HAP-1 (cell line): ENCODE results near the gene AFAP1L1.

Experiments used
- DNase-seq, 2 experiments: peaks; one replicate each; pipeline ENCODE4 v3.0.0-alpha.2; 2016 to 2020; ENCODE audit warnings: low spot score in 2 of 2
- H3K27me3 ChIP-seq: fragments of 250-450 bp; sonication (Bioruptor Pico); 2 replicates; pipeline ENCODE4 v1.5.1; 2020; ENCODE audit warnings: low read depth, mild to moderate bottlenecking, moderate library complexity
- H3K36me3 ChIP-seq: fragments of 250-450 bp; sonication (Bioruptor Pico); replicated peaks from 2 replicates; pipeline ENCODE4 v1.5.1; 2020; ENCODE audit warnings: mild to moderate bottlenecking
- H3K4me1 ChIP-seq: fragments of 250-450 bp; sonication (Bioruptor Pico); 2 replicates; pipeline ENCODE4 v1.5.1; 2020; ENCODE audit warnings: mild to moderate bottlenecking
- H3K4me3 ChIP-seq: fragments of 250-450 bp; sonication (Bioruptor Pico); 2 replicates; pipeline ENCODE4 v1.5.1; 2020; ENCODE audit warnings: mild to moderate bottlenecking, moderate library complexity
- H3K9me3 ChIP-seq: fragments of 250-450 bp; sonication (Bioruptor Pico); 2 replicates; pipeline ENCODE4 v1.5.1; 2020; ENCODE audit warnings: mild to moderate bottlenecking, moderate library complexity
- in situ Hi-C: fragments of 300-500 bp; cut with MboI; formaldehyde crosslinking; loops from 3 replicates; pipeline ENCODE4 v1.14.3; 2020; ENCODE audit warnings: low sequenced_read_pairs, inconsistent platforms, mixed read lengths

The AFAP1L1 gene

DNA sequence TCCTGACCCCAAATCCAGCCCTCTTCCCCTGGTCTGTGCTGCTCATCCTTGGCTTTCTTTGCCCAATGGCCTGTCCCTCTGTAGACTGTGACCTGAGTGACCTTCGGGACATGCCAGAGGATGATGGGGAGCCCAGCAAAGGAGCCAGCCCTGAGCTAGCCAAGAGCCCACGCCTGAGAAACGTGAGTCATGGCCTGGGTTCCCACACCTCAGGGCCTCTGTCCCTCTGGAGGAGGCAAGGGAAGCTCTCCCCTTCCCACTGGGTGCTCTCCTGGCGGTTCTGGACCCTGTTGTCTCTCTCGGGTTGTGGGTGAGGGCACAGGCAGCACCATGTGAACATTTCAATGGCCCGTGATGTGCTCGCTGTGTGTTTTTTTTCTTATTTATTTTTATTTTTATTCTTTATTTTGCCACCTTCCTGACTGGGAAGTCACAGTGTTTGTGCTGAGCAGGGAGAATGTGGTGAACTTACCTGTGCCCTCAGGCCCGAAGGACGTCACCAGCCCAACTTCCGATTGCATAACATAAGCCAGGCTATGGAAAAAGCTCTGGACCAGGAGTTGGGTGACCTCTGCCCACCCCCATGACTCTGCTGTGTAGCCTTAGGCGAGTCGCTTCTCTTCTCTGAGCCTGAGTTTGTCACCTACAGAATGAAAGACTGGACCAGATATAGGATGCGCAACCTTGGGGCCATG, 29.5 kb downstream of the AFAP1L1 start:
- H3K36me3 ChIP-seq, result no peaks in the 10 kb centered on the region
- no peaks in the 10 kb centered on the region; the same call in 1 of the 2 replicates for H3K27me3 ChIP-seq
- H3K9me3 ChIP-seq, result no peaks in the 10 kb centered on the region
- DNase-seq, result no peak
- in situ Hi-C loops, result no loop called here
- no peaks in the 10 kb centered on the region for H3K4me1 ChIP-seq
- no peak overlapping the region for H3K4me3 ChIP-seq

DNA sequence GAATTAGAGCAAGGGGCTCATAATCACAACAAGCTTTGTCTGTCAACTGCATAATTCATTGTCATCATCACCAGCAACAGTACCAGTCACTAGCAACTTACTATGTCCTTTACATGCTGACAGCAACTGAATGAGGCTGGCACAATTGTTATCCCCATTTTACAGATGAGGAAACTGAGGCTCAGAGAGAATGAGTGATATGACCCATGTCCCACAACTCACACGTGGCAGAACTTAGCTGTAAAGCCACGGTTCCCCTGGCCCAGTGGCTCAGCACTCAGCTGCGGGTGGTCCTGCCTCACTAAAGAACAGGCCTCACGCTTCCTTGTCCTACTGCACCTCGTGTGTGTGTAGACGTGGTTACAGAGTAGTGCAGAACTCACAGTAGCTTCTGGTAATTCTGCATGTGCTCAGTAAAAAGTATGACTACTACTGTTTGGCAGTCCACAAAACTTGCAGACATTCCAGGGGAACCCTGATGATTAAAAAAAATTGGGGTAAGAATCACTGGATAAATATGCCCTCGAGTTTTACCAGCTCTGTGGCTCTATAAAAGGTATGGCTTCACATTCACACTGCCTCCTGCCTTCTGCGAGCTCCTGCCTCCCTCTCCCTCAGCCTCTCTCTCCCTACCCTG, 30.2 kb downstream of the AFAP1L1 start:
- H3K4me3 ChIP-seq, result no peak overlapping the region
- H3K4me1 ChIP-seq, result no peaks in the 10 kb centered on the region
- H3K9me3 ChIP-seq, result no peaks in the 10 kb centered on the region
- in situ Hi-C loops, result no loop called here
- no peak for DNase-seq
- H3K36me3 ChIP-seq, result no peaks in the 10 kb centered on the region
- no peaks in the 10 kb centered on the region; the same call in 1 of the 2 replicates for H3K27me3 ChIP-seq

DNA sequence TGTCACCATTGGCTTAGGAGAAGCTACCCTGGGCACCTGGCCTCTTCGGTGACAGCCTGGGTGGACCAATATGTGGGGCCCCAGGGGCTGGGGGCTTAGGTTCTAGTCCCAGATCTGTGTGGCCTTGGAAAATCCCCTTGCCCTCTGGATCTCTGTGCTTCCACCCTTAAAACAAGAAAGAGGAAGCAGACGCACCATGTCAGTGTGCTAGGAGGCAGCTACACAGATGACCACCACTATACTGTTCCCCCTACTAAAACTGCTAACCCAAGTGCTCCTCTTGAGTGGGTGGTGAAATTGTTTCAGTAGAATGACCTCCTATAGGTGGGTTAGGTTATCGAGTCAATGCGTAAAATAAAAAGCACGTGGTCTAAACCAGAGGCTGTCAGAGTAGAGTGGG, 31.0 kb downstream of the AFAP1L1 start:
- Histone ChIP-seq H3K4me1 (no peaks in the 10 kb centered on the region), H3K4me3 (no peak overlapping the region), H3K27me3 (no peaks in the 10 kb centered on the region; the same call in 1 of the 2 replicates), H3K9me3 (no peaks in the 10 kb centered on the region), H3K36me3 (no peaks in the 10 kb centered on the region)
- in situ Hi-C loops, result no loop called here
- DNase-seq, result no peak

DNA sequence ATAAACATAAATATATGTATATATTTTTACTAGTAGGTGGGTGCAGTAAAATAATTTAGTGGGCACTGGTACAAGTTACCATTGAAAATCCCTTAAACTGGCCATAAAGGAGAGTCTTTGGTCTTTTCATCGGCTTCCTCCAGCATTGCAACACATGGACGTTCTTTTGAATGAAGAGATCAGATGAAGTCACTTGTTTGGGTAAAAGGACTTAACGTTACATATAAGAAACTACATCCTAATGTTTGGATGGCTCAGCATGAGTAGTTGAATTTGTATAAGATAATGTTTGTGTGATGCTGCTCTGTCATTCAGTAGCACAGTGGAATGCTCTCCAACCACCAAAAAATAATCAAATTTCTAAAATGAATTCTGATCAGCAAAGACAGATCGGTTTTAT, 31.6 kb downstream of the AFAP1L1 start:
- no peak overlapping the region for H3K4me3 ChIP-seq
- no peaks in the 10 kb centered on the region for H3K4me1 ChIP-seq
- no peaks in the 10 kb centered on the region for H3K36me3 ChIP-seq
- in situ Hi-C loops, result no loop called here
- no peaks in the 10 kb centered on the region for H3K9me3 ChIP-seq
- no peaks in the 10 kb centered on the region; the same call in 1 of the 2 replicates for H3K27me3 ChIP-seq
- no peak for DNase-seq

DNA sequence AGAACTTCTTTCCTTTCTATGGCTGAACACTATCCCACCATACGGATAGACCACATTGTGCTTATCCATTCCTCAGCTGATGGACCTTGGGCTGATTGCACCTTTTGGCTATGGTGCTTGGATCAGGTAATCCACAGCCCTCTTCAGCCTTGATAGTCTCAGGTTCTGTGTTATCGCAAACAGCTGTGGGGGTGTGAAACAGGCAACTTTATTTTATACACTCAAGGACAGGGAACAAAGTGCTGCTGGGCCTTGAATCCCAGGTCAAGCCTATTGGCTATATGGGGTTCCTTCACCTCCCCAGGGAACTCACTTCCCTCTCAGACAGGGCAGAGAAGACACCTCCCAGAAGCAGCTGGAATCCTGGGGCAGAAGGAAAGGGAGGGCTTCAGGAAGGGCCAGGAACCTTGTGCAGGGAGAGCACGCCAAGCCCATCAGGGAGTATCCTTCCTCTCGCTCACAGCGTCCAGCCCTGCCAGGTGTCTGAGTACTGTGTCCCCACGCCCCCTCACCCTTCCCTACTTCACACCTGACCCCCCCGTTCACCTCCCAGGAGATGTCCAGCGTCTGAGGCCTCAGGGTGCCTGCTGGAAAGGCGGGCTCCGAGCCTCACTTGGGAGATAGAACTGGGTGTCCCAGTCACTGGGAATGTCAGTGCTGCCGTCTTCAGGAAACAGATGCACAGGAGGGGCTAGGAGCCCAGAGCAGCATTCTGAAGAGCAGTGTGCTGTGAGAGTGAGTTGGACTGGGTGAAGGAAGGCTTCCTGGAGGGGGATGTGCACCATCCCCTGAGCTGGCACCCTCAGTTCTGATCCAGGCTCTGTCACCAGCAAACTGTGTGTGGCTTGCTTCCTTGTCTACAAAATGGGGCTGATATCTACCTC, 32.8 kb downstream of the AFAP1L1 start:
- in situ Hi-C loops, result no loop called here
- H3K4me1 ChIP-seq, result no peaks in the 10 kb centered on the region
- no peaks in the 10 kb centered on the region for H3K9me3 ChIP-seq
- no peaks in the 10 kb centered on the region for H3K36me3 ChIP-seq
- H3K27me3 ChIP-seq, result no peaks in the 10 kb centered on the region; the same call in 1 of the 2 replicates
- no peak for DNase-seq
- no peak overlapping the region for H3K4me3 ChIP-seq

DNA sequence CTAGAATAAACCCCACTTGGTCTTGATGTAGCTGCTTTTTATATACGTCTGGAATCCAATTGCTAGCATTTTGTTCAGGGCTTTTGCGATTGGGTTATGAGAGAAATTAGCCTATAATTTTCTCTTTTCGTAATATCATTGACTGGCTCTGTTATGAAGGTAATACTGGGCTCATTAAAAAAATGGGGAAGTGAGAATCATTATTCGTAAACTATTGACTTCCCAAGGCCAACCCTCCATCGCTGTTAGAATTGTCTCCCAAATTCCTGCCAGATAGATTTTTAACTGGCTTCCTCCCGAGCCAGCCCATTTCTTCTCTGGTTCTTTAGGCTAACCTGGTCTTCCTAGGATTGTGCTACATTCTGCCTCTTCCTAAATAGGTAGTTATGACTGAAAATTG, 37.7 kb downstream of the AFAP1L1 start:
- Histone ChIP-seq H3K4me3 (no peak overlapping the region), H3K27me3 (no peaks in the 10 kb centered on the region), H3K4me1 (no peaks in the 10 kb centered on the region), H3K9me3 (no peaks in the 10 kb centered on the region), H3K36me3 (no peaks in the 10 kb centered on the region)
- DNase-seq, result no peak
- in situ Hi-C loops, result no loop called here

DNA sequence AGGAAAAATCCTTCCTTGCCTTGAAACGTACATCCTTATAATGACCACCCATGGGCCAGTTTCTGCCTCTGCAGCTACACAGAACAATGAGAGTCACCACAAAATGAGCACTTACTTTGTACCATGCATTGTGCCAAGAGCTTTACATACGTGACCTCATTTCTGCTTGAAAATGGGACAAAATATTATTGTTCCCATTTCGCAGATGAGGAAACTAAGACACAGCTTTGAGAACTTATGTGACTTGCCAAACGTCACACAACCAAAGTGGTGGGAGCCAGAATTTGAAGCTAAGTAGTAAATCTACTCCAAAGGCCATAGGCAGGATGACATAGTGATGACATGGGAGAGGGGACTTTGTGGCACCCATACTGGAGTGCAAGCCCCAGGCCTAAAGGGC, 38.8 kb downstream of the AFAP1L1 start:
- in situ Hi-C loops, result no loop called here
- H3K4me1 ChIP-seq, result no peaks in the 10 kb centered on the region
- no peaks in the 10 kb centered on the region for H3K9me3 ChIP-seq
- H3K4me3 ChIP-seq, result no peak overlapping the region
- no peaks in the 10 kb centered on the region for H3K36me3 ChIP-seq
- no peak for DNase-seq
- H3K27me3 ChIP-seq, result no peaks in the 10 kb centered on the region

DNA sequence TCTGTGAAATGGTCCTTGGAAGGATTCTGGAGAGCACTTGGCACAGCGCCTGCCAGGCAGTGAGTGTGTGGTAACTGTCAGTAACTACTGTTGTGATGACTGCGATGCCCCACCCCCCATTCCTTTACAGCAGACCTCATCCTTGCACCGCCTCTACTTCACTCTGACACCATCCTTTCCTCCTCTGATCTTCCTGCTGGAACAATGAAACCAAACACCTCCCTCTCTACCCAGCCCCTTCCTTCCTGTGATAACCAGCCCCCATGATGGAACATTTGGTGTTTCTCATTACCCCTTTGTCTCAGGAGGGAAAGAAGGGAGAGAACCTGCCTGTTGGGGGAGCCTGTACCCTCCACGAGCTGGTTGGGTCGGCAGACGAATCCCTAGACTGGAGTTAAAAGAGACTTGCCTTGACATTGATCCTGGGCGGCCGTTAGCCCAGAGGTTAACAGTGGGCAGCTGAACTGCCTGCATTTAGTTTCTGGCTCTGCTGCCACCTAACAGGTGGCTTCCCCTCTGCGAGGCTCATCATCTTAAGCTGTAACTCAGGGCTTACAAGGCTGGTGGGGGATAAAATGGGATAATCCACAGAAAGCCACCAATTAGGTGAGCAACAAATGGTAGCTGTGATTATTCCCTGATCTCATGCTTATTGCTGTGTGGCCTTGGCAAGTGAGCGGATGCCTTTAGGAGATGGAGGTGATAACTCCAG, 39.4 kb downstream of the AFAP1L1 start:
- Histone ChIP-seq H3K4me1 (no peaks in the 10 kb centered on the region), H3K4me3 (no peak overlapping the region), H3K27me3 (no peaks in the 10 kb centered on the region), H3K36me3 (no peaks in the 10 kb centered on the region), H3K9me3 (no peaks in the 10 kb centered on the region)
- no peak for DNase-seq
- in situ Hi-C loops, result no loop called here

DNA sequence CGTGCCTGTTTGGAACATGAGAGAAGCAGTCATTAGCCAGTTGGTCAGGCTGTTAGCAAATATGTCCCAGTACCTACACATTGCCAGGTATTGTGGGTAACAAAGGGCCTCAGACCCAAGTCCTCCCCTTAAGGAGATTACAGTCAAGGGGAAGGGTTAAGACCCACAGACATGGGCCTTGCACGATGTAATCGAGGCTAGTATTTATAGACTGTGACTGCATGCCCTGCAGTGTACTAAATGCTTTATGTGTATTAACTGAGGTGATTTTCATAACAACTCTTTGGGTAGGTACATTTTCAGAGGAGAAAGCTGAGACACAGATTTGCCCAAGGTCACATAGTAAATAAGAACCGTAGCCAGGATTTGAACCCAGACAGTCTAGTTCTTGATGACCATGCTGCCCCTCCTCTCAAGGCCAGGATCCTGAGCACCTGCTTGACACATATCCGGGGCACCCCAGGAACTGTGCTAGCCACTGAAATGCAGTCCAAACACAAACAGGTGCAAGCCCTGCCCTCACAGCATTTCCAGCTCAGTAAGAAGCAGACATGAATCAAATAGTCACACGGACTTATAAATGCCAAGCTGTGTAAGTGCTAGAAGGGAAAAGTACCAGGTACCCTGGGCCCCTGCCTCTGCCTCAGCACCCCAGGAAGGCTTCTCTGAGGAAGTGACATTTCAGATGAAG, 41.6 kb downstream of the AFAP1L1 start:
- no peaks in the 10 kb centered on the region for H3K36me3 ChIP-seq
- no peak overlapping the region for H3K4me3 ChIP-seq
- H3K9me3 ChIP-seq, result no peaks in the 10 kb centered on the region
- DNase-seq, result no peak
- in situ Hi-C loops, result no loop called here
- no peaks in the 10 kb centered on the region for H3K4me1 ChIP-seq
- H3K27me3 ChIP-seq, result no peaks in the 10 kb centered on the region

DNA sequence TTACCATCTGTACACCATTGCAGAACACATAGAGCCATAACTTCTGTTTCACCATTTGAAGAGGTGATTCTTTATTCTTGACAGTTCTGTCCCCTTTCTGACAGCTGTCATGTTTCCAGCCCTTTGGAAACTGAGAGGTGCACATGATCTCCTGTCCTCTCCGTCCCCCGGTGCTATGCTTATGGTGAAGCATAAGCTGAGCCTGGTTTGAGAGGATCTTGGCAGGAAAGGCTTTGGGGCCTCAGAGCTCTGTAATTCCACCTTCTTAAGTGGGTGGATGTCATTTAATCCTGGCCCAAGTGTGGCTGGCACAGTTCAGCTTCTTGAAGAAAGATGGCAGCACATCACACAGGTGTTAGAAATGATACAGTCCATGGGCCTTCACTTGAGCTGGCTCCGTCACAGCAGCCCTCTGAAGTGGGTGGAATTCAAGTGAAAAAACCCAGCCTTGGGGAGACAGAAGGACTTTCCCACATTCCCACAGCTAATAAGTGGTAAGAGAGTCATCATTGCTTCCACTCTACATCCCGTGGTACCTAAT, 43.0 kb downstream of the AFAP1L1 start:
- in situ Hi-C loops, result no loop called here
- no peaks in the 10 kb centered on the region for H3K9me3 ChIP-seq

DNA sequence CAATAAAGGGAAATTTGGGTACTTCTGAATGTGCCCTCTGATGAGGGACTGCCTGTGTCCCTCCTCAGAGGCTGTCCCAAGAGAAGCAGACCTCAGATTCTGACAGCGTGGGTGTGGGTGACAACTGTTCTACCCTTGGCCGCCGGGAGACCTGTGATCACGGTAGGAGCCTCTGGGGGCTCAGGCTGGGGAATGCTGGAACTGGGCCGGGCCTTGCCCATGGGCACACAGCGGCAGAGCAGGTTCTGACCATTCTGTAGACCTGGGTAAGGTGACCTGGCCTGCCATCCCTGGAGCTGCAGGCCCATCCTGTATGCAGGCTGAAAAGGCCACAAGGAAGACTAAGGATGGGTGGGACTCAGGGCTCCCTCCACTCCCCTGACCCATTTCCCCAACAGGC, 44.1 kb downstream of the AFAP1L1 start:
- no peak for DNase-seq
- no peaks in the 10 kb centered on the region for H3K27me3 ChIP-seq
- peaks cover 3% of the 10 kb centered on the region for H3K4me1 ChIP-seq
- H3K4me3 ChIP-seq, result no peak overlapping the region
- in situ Hi-C loops, result no loop called here
- H3K36me3 ChIP-seq, result no peaks in the 10 kb centered on the region
- no peaks in the 10 kb centered on the region for H3K9me3 ChIP-seq

More for the DNA sequence above, 43.0 kb downstream of the AFAP1L1 start:
- Histone ChIP-seq H3K36me3 (no peaks in the 10 kb centered on the region), H3K4me3 (no peak overlapping the region), H3K4me1 (no peaks in the 10 kb centered on the region), H3K27me3 (no peaks in the 10 kb centered on the region)
- no peak for DNase-seq

DNA sequence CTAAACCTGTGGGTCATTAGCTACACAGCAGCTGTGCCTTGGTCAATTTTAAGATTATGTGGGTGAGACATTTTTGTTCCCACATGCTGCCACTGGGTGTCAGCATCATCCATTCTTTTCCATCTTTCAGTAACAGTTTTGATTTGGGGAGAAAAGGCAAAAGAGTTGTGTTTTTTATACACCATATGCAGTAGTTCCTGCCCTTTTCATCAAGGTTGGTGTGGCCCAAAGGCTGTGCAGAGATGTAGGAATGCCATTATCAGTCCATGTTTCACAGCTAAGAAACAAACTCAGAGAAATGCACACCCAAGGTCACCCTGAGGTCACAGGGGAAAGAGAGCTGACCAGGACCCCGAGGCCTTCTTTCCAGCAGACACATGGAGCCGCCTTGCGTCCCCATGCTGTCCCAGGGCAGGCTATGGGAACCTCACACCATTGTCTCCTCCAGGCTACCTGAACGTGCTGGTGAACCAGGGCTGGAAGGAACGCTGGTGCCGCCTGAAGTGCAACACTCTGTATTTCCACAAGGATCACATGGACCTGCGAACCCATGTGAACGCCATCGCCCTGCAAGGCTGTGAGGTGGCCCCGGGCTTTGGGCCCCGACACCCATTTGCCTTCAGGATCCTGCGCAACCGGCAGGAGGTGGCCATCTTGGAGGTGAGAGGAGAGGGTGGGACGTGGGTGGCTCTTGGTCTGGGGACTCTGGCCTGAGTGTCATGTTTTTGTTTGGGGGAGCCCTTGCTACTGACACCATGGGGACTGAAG, 45.8 kb downstream of the AFAP1L1 start:
- Histone ChIP-seq H3K9me3 (no peaks in the 10 kb centered on the region), H3K4me3 (no peak overlapping the region), H3K27me3 (no peaks in the 10 kb centered on the region), H3K4me1 (peaks cover 8% of the 10 kb centered on the region), H3K36me3 (no peaks in the 10 kb centered on the region)
- in situ Hi-C loops, result no loop called here
- peak; percentile 41 to 68 for DNase-seq
